Fibroblast of skin of left biceps (primary cell): Measurements from ENCODE around the gene ATP11B.
A peak's percentile ranks its signal among the peaks of the same experiment; 100 is the strongest.

Source experiments
- DNase-seq, 2 experiments: peaks; one replicate each; pipeline ENCODE4 v3.0.0-alpha.2; 2013; ENCODE audit warnings: low read depth in 2 of 2

ATP11B gene

GRCh38 chr3:182910936-182911781 lies 117.9 kb downstream of the ATP11B start:
- DNase-seq: no peak

GRCh38 chr3:182911782-182912111 lies 118.4 kb downstream of the ATP11B start:
- no peak for DNase-seq

DNA sequence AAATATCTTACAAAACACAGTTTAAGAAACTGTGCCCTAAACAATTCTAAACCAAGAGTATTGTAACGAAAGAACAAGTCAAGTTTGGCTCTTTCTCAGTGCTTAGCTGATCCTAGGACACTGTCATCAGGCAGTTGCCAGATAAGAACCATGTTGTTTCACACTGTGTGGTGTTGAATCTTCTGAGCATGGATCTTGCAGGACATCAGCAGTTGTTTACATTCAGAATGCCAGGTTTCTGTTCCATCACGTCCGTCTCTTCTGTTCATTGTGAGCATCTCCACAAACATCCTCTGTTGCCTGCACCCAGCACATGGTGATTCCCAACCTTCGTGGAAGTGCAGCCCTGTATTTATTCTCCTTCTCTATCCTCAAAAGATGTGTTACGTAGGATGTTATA lies 119.2 kb downstream of the ATP11B start:
- no peak for DNase-seq

GRCh38 chr3:182913889-182914288 lies 120.6 kb downstream of the ATP11B start:
- no peak for DNase-seq

DNA sequence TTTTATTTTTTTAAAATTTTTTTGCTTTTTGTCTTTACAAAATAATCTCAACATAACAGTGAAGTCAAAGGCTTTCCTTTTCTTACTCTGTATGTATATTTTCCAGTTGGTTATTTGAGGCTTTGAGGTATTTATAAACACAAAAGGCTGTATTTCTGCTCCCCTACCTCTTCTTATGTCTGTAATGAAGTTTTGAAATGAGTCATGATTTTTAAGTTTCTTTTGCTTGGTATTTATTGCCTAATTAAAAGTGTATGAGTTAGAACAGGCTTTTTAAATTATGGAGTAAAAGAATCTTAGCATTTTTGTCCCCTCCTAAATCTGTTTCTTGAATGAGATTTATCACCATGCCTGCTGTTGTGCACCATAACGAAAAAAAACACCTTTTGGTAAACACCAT lies 121.0 kb downstream of the ATP11B start:
- DNase-seq: no peak

DNA sequence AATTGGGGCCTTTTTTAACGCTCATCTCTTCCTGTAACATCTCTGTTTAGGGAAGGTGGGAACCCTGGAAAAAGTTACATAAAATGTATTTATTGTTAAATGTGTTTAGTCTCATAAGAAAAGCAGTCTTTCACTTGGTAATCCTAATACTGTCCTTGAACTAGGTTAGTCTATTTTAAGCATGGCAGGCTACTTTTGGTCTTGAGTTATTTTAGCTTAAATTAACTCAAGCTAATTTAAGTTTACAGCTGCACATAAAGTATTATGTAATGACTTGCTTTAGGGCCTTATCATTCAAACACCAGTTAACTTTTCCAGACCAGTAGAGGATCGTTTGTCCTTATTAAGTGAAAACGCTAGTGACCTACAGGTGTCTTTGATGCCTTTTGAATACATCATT lies 123.8 kb downstream of the ATP11B start:
- no peak for DNase-seq

- no peak for DNase-seq
Measured at GRCh38 chr3:182919866-182920357, 126.6 kb downstream of the ATP11B start.

DNA sequence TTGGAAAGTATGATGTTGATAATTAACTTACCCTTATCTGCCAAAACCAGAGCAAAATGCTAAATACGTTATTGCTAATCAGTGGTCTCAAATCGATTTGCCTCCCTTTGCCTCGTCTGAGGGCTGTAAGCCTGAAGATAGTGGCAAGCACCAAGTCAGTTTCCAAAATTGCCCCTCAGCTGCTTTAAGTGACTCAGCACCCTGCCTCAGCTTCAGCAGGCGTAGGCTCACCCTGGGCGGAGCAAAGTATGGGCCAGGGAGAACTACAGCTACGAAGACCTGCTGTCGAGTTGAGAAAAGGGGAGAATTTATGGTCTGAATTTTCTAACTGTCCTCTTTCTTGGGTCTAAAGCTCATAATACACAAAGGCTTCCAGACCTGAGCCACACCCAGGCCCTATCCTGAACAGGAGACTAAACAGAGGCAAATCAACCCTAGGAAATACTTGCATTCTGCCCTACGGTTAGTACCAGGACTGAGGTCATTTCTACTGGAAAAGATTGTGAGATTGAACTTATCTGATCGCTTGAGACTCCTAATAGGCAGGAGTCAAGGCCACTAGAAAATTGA lies 127.3 kb downstream of the ATP11B start:
- DNase-seq: no peak

GRCh38 chr3:182921665-182922355 lies 128.5 kb downstream of the ATP11B start:
- peak in 1 of 2 experiments; percentile 11 for DNase-seq

DNA sequence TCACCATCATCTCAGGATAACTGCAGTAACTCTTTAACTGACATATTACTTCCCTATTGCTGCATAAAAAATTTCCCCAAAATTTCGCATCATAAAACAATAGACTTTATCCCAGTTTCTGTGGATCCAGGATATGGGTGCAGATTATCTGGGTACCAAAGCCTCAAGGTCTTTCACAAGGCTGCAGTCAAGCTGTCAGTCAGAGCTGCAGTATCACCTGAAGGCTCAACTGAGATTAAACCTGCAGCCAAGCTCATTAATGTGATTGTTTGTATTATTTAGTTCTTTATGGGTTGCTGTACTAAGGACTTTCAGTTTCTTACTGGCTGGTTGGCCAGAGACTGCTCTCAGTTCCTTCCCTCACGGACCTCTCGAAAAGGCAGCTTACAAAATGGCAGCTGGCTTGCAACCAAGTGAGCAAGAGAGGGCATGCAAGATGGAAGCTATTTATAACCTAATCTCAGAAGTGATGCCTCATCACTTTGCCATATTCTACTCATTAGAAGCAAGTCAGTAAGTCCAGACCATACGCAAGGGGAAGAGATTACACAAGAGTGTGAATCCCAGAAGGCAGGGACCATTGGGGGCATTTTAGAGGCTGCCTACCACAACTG lies 132.1 kb downstream of the ATP11B start:
- DNase-seq: peak; percentile 23 to 38

DNA sequence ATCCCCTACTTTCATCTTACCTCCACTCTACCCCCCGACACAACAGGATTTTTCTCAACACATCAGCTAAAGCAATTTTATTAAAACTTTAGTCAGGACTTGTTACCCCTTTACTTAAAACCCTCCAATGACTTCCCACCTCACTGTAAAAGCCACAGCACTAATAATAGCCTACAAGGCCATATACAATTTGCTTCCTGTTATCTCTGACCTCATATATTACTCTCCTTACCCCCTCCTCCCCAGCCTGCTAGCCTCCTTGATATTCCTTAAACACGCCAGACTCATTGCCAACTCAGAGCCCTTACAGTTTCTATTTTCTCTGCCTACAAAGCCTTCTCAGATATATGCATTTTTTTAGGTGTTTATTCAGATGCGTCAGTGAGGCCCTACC lies 132.6 kb downstream of the ATP11B start:
- DNase-seq: no peak

GRCh38 chr3:182935803-182936202 lies 142.5 kb downstream of the ATP11B start:
- no peak for DNase-seq

- no peak for DNase-seq
Measured at GRCh38 chr3:182936239-182936917, 143.1 kb downstream of the ATP11B start.

GRCh38 chr3:182936918-182937285 lies 143.6 kb downstream of the ATP11B start:
- no peak for DNase-seq

DNA sequence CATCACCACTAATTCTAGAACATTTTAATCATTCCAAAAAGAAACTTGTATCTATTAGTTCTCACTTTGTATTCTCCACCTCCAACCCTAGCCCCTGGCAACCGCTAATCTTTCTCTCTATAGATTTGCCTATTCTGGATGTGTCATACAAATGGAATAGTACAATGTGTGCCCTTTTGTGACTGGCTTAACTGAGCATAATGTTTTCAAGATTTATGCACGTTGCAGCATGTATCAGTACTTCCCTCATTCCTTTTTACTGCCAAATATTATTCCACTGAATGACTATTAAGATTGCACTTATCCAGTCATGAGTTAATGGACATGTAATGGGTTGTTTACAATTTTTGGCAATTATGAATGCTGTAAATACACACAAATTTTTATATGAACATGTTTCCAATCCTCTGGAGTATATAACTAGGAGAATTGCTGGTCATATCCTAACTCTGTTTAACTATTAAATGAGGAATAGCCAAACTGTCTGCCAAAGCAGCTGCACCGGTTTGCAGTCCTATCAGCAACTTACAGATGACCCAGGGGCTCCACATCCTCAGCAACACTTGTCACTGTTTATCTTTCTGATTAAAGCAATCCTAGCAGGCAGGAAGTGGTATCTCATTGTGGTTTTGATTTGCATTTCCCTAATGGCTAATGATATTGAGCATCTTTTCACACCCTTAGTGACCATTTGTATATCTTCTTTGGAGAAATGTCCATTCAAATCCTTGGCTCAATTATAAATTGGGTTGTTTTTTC lies 144.2 kb downstream of the ATP11B start:
- DNase-seq: no peak

GRCh38 chr3:182940266-182940808 lies 147.0 kb downstream of the ATP11B start:
- no peak for DNase-seq

- DNase-seq: no peak
Measured at GRCh38 chr3:182941719-182942118, 148.4 kb downstream of the ATP11B start.

DNA sequence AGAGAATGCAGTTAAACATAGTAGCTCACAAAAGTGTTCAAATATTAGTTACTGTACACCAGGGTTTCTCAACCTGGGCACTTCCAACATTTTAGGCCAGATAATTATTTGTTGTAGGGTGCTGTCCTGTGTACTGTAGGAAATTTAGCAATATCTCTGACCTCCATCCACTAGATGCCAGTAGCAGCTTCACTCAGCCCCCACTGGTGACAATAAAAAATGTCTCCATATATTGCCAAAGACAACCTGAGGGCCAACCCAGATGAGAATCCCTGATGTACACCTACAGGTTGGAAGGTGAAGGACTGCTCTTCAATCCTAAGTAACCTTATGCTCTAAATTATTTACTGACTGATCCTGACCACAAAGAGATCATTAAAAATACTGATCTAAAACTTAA lies 154.6 kb downstream of the ATP11B start:
- DNase-seq: no peak

DNA sequence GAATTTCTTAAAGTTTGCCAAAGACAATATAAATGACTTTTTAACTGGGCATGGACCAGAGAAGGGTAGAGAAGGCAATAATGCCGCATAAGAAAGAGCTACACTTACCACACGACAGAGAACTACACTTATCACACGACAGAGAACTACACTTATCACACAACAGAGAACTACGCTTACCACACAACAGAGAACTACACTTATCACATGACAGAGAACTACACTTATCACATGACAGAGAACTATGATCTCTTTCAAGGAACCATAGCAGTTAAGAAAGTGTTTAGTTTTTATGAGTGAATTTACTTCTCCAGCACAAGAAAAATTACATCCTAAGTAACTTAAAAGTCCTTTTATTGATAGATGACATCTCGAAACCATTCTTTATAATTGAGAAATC lies 155.0 kb downstream of the ATP11B start:
- DNase-seq: no peak

DNA sequence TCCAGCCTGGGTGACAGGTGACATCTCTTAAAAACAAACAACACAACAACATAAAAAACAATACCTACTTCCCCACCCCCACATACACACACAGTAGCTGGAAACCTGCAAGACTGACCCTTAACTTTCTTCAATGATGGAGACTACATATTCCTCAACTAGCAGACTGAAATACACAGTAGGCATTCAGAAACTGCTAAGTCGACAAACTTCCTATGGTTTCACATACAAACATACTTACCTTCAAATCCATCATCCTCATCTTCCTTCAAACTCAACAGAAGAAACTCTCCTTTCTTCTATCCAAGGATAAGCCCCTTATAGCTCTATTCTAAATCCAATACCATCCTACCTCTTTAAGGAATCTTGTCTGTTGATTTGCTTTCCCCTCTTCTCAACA lies 156.4 kb downstream of the ATP11B start:
- no peak for DNase-seq
